GM23338 (cell line): ENCODE results near the gene TBC1D2B. TPM values are rescaled to one million over a fixed set of nuclear protein-coding genes. Genes with fewer than 3 reads are reported as not detected.

ENCODE experiments used
- ATAC-seq: fragments of 200-7000 bp; cut with Tn5 transposase; 3 replicates; pipeline ENCODE4 v1.9.1; 2020
- DNase-seq: peaks from one replicate; pipeline ENCODE4 v3.0.0-alpha.2; 2015; ENCODE audit warnings: low spot score
- H2AFZ ChIP-seq: fragments of 200-600 bp; sonication (generic); 2 replicates; pipeline ENCODE4 v1.8.0; 2016; ENCODE audit warnings: antibody characterized with exemption, mild to moderate bottlenecking, moderate library complexity
- H3F3A ChIP-seq: fragments of 200-600 bp; sonication (generic); replicated peaks from 2 replicates; pipeline ENCODE4 v1.8.0; 2017; ENCODE audit warnings: antibody characterized with exemption, mixed run types, low read depth
- H3K27ac ChIP-seq: fragments of 200-600 bp; sonication (generic); 2 replicates; pipeline ENCODE4 v1.6.1; 2016; ENCODE audit warnings: low read depth
- H3K27me3 ChIP-seq: fragments of 200-600 bp; sonication (generic); 2 replicates; pipeline ENCODE4 v1.8.0; 2016; ENCODE audit warnings: mild to moderate bottlenecking, mixed run types, moderate library complexity; ENCODE audit not compliant: insufficient read depth
- H3K36me3 ChIP-seq: fragments of 200-600 bp; sonication (generic); 2 replicates; pipeline ENCODE4 v1.8.0; 2016; ENCODE audit warnings: mild to moderate bottlenecking; ENCODE audit not compliant: insufficient read depth
- H3K4me1 ChIP-seq: fragments of 200-600 bp; sonication (generic); 2 replicates; pipeline ENCODE4 v1.8.0; 2016; ENCODE audit warnings: mild to moderate bottlenecking, moderate library complexity; ENCODE audit not compliant: insufficient read depth
- H3K4me2 ChIP-seq: fragments of 200-600 bp; sonication (generic); 2 replicates; pipeline ENCODE4 v1.7.1; 2017; ENCODE audit warnings: mixed run types
- H3K4me3 ChIP-seq: fragments of 200-600 bp; sonication (generic); 2 replicates; pipeline ENCODE4 v1.6.1; 2016; ENCODE audit warnings: mixed run types
- H3K79me2 ChIP-seq: fragments of 200-600 bp; sonication (generic); replicated peaks from 2 replicates; pipeline ENCODE4 v1.8.0; 2017; ENCODE audit warnings: mild to moderate bottlenecking; ENCODE audit not compliant: insufficient read depth
- H3K9me2 ChIP-seq: fragments of 200-600 bp; sonication (generic); 2 replicates; pipeline ENCODE4 v1.8.0; 2017; ENCODE audit not compliant: insufficient read depth
- H4K20me1 ChIP-seq: fragments of 200-600 bp; sonication (generic); replicated peaks from 2 replicates; pipeline ENCODE4 v1.8.0; 2017; ENCODE audit warnings: mild to moderate bottlenecking; ENCODE audit not compliant: insufficient read depth
- H3K27ac Mint-ChIP-seq: 2 replicates; pipeline ENCODE4 v1.8.0; 2020; ENCODE audit warnings: inconsistent platforms, mild to moderate bottlenecking, moderate library complexity, mixed read lengths
- H3K27me3 Mint-ChIP-seq: 3 replicates; pipeline ENCODE4 v1.8.0; 2022; ENCODE audit warnings: low read depth, mild to moderate bottlenecking, moderate library complexity, mixed read lengths, inconsistent platforms; ENCODE audit not compliant: insufficient read depth, poor library complexity
- H3K36me3 Mint-ChIP-seq: 3 replicates; pipeline ENCODE4 v1.8.0; 2021; ENCODE audit warnings: low read depth, mild to moderate bottlenecking, inconsistent platforms, moderate library complexity, mixed read lengths
- H3K4me1 Mint-ChIP-seq: 3 replicates; pipeline ENCODE4 v1.8.0; 2020; ENCODE audit warnings: mild to moderate bottlenecking, inconsistent platforms, mixed read lengths
- H3K4me3 Mint-ChIP-seq: 3 replicates; pipeline ENCODE4 v1.8.0; 2021; ENCODE audit warnings: moderate library complexity, mild to moderate bottlenecking, inconsistent platforms, mixed read lengths
- H3K9me3 Mint-ChIP-seq: 3 replicates; pipeline ENCODE4 v1.8.0; 2020; ENCODE audit warnings: moderate library complexity, mild to moderate bottlenecking, inconsistent platforms, mixed read lengths
- NANOG ChIP-seq: IDR thresholded peaks from 2 replicates; pipeline ENCODE4 v1.6.1; 2016; ENCODE audit warnings: antibody characterized with exemption, borderline replicate concordance
- polyA plus RNA-seq: library from polyadenylated mRNA; unstranded; fragments of >200 nt; fragmentation: Nextera tagmentation; extraction: Ambion mirVana; gene quantifications from 2 replicates; pipeline ENCODE4 v1.2.1, GENCODE V29; 2016
- total RNA-seq: library from RNA; depleted of rRNA; stranded (reverse); fragments of >200 nt; shearing (Covaris generic); gene quantifications from 2 replicates; pipeline ENCODE4 v1.2.3, GENCODE V29; 2014
- TF ChIP-seq, protein P1 (sequence below): fragments of 250-450 bp; sonication (Bioruptor Pico); IDR thresholded peaks from 2 replicates; pipeline ENCODE4 v1.5.0; 2020; ENCODE audit warnings: mild to moderate bottlenecking, moderate library complexity

TBC1D2B gene
- total and polyA plus RNA-seq, 2 experiments from 2014 or later, result 3.6 to 17.8 TPM

GRCh38 chr15:78046796-78047341 lies 30.6 kb downstream of the TBC1D2B start:
- H3K4me2 ChIP-seq, result no peak overlapping the region
- H3K9me2 ChIP-seq, result no peaks in the 10 kb centered on the region
- H3K9me3 Mint-ChIP-seq, result no peaks in the 10 kb centered on the region

More at GRCh38 chr15:78046796-78047341, 30.6 kb downstream of the TBC1D2B start:
- no peaks in the 10 kb centered on the region for H3K36me3 Mint-ChIP-seq
- Histone ChIP-seq H3K27ac (no peak overlapping the region), H4K20me1 (no peaks in the 10 kb centered on the region), H3K36me3 (peaks cover 5% of the 10 kb centered on the region; the same call in 1 of the 2 replicates), H3K79me2 (no peaks in the 10 kb centered on the region), H3F3A (no peaks in the 10 kb centered on the region), H2AFZ (no peak overlapping the region), H3K4me1 (peaks cover 22% of the 10 kb centered on the region; the same call in 1 of the 2 replicates), H3K4me3 (no peak overlapping the region), H3K27me3 (no peaks in the 10 kb centered on the region)
- ATAC-seq (0 out of 3 replicates have a peak, but pooled peaks have one; percentile 25), DNase-seq (no peak)
- no peak overlapping the region for H3K27ac Mint-ChIP-seq
- no peak overlapping the region for H3K4me3 Mint-ChIP-seq
- TF ChIP-seq NANOG, result no peak
- TF ChIP-seq, protein P1, sequence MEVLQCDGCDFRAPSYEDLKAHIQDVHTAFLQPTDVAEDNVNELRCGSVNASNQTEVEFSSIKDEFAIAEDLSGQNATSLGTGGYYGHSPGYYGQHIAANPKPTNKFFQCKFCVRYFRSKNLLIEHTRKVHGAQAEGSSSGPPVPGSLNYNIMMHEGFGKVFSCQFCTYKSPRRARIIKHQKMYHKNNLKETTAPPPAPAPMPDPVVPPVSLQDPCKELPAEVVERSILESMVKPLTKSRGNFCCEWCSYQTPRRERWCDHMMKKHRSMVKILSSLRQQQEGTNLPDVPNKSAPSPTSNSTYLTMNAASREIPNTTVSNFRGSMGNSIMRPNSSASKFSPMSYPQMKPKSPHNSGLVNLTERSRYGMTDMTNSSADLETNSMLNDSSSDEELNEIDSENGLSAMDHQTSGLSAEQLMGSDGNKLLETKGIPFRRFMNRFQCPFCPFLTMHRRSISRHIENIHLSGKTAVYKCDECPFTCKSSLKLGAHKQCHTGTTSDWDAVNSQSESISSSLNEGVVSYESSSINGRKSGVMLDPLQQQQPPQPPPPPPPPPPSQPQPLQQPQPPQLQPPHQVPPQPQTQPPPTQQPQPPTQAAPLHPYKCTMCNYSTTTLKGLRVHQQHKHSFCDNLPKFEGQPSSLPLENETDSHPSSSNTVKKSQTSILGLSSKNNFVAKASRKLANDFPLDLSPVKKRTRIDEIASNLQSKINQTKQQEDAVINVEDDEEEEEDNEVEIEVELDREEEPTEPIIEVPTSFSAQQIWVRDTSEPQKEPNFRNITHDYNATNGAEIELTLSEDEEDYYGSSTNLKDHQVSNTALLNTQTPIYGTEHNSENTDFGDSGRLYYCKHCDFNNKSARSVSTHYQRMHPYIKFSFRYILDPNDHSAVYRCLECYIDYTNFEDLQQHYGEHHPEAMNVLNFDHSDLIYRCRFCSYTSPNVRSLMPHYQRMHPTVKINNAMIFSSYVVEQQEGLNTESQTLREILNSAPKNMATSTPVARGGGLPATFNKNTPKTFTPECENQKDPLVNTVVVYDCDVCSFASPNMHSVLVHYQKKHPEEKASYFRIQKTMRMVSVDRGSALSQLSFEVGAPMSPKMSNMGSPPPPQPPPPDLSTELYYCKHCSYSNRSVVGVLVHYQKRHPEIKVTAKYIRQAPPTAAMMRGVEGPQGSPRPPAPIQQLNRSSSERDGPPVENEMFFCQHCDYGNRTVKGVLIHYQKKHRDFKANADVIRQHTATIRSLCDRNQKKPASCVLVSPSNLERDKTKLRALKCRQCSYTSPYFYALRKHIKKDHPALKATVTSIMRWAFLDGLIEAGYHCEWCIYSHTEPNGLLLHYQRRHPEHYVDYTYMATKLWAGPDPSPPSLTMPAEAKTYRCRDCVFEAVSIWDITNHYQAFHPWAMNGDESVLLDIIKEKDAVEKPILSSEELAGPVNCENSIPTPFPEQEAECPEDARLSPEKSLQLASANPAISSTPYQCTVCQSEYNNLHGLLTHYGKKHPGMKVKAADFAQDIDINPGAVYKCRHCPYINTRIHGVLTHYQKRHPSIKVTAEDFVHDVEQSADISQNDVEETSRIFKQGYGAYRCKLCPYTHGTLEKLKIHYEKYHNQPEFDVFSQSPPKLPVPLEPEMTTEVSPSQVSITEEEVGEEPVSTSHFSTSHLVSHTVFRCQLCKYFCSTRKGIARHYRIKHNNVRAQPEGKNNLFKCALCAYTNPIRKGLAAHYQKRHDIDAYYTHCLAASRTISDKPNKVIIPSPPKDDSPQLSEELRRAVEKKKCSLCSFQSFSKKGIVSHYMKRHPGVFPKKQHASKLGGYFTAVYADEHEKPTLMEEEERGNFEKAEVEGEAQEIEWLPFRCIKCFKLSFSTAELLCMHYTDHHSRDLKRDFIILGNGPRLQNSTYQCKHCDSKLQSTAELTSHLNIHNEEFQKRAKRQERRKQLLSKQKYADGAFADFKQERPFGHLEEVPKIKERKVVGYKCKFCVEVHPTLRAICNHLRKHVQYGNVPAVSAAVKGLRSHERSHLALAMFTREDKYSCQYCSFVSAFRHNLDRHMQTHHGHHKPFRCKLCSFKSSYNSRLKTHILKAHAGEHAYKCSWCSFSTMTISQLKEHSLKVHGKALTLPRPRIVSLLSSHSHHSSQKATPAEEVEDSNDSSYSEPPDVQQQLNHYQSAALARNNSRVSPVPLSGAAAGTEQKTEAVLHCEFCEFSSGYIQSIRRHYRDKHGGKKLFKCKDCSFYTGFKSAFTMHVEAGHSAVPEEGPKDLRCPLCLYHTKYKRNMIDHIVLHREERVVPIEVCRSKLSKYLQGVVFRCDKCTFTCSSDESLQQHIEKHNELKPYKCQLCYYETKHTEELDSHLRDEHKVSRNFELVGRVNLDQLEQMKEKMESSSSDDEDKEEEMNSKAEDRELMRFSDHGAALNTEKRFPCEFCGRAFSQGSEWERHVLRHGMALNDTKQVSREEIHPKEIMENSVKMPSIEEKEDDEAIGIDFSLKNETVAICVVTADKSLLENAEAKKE (CRISPR knock-in tag), result no peak
- H3K4me1 Mint-ChIP-seq, result peaks cover 9% of the 10 kb centered on the region
- no peaks in the 10 kb centered on the region for H3K27me3 Mint-ChIP-seq
